Adrenal gland (tissue), 12 donors: Measurements from ENCODE around the gene SHF. TPM values are rescaled to one million over a fixed set of nuclear protein-coding genes. Genes with fewer than 3 reads are reported as not detected.
"Not testable (repeated sequence)": the region's sequence is repeated elsewhere in the genome, so short reads cannot be mapped to it uniquely, and the experiment has no call there.

Experiments used
- DNase-seq, 7 donors: peaks; one replicate each; pipeline ENCODE4 v3.0.0-alpha.2; 2019 to 2020
- H3K27ac ChIP-seq, 5 donors: fragments of 200-600 bp; sonication (generic) in 4 of 5; 1 replicate in 3 of 5; 2 replicates in 2 of 5; pipeline versions ENCODE4 v1.5.1 to v1.8.0; 2016 to 2020; ENCODE audit warnings: mild to moderate bottlenecking in 1 of 5
- H3K27me3 ChIP-seq: fragments of 200-600 bp; 2 replicates; pipeline ENCODE4 v1.8.0; 2021
- H3K36me3 ChIP-seq, 2 donors: fragments of 200-600 bp; replicated peaks in 1 of 2; 1 replicate in 1 of 2; 2 replicates in 1 of 2; pipeline versions ENCODE4 v1.5.1 to v1.8.0; 2018 to 2022
- H3K4me1 ChIP-seq, 2 donors: fragments of 200-600 bp; replicated peaks in 1 of 2; 1 replicate in 1 of 2; 2 replicates in 1 of 2; pipeline versions ENCODE4 v1.5.1 to v1.8.0; 2018 to 2021
- H3K4me3 ChIP-seq, 4 donors: fragments of 200-600 bp; sonication (generic) in 3 of 4; one replicate each; pipeline ENCODE4 v1.5.1; 2016 to 2018
- H3K9me3 ChIP-seq, 3 donors: fragments of 200-600 bp; sonication (generic) in 1 of 3; replicated peaks in 1 of 3; 1 replicate in 2 of 3; 2 replicates in 1 of 3; pipeline versions ENCODE4 v1.5.1 to v1.8.0; 2016 to 2021
- CTCF ChIP-seq, 6 experiments: fragments of 450-650 bp in 4 of 6; fragments of 200-600 bp in 2 of 6; sonication (generic) in 1 of 6; IDR thresholded peaks; 1 replicate in 5 of 6; 2 replicates in 1 of 6; pipeline versions ENCODE4 v1.5.1 to v1.8.0; 2016 to 2021; ENCODE audit warnings: antibody characterized with exemption in 6 of 6, mild to moderate bottlenecking in 2 of 6, moderate library complexity in 1 of 6
- POLR2A ChIP-seq, 2 donors: fragments of 450-650 bp; IDR thresholded peaks; one replicate each; pipeline ENCODE4 v1.6.1; 2017; ENCODE audit warnings: antibody characterized with exemption in 2 of 2, mild to moderate bottlenecking in 2 of 2, moderate library complexity in 1 of 2
- WGBS, 4 donors: extraction: QIAGEN DNeasy Blood & Tissue Kit in 2 of 4; methylation state at CpG; one replicate each; pipeline versions ENCODE4 v1.1.5 to v1.1.7; 2013 to 2017; 5-methylcytosine and 5-hydroxymethylcytosine counted together
- intact Hi-C, 2 donors: fragments of 100-400 bp; cut with DNase I; formaldehyde crosslinking; loops; one replicate each; pipeline versions ENCODE4 v1.14.1 to v1.15.0; 2022 to 2023
- polyA plus RNA-seq, 3 donors: library from polyadenylated mRNA; stranded (reverse); fragments of 200-250 nt in 2 of 3; fragments of 350-450 nt in 1 of 3; fragmentation: Illumina TruSeq in 1 of 3; extraction: RNeasy Lipid Tissue Mini Kit (QIAGEN cat#74804) in 1 of 3; gene quantifications; one replicate each; pipeline ENCODE4 v1.2.3, GENCODE V29; 2013 to 2014
- total RNA-seq, 9 donors: library from RNA; depleted of rRNA in 4 of 9; stranded (reverse); fragments of >200 nt in 4 of 9; fragments of 120-200 nt in 1 of 9; fragmentation: NEBNext Ultra II Directional in 1 of 9; extraction: Animal tissue kit (Norgen Biotek cat#: 25700) in 1 of 9; gene quantifications; one replicate each; pipeline versions ENCODE4 v1.1.0 to v1.2.4, GENCODE V29; 2013 to 2023
- donor health status: healthy with polysubstance abuse.
- donor health status: Bipolar disorder and iron deficiency.
- donor health status: DM: yes; HTN: yes; CAD: no.
- donor health status: DM: no; HTN: no; CAD: no.
- donor health status: DM: no; HTN: no; CAD: no.
- donor health status: DM: yes; HTN: yes; CAD: no.

Gene SHF
- total and polyA plus RNA-seq, 12 donors, result 3.2 to 30.0 (median 17.3) TPM

GRCh38 chr15:45136378-45136764 is 51.4 kb downstream of the SHF start:
- TF ChIP-seq CTCF (IDR thresholded peaks at IDR 0.05) (no peak), POLR2A (IDR thresholded peaks at IDR 0.05) (no peak)
- intact Hi-C loops, result no loop called here
- no peaks in the 10 kb centered on the region for H3K27me3 ChIP-seq
- H3K4me1 ChIP-seq, result peaks cover 0 to 12% of the 10 kb centered on the region in 2 donors
- no peak for DNase-seq
- H3K9me3 ChIP-seq, result no peaks in the 10 kb centered on the region
- no peaks in the 10 kb centered on the region for H3K36me3 ChIP-seq
- 22 to 29% (median 27%) methylated on average over 7 to 10 of the region's 10 CpGs for WGBS, 4 donors
- no peak overlapping the region for H3K27ac ChIP-seq
- H3K4me3 ChIP-seq, result no peak overlapping the region

DNA sequence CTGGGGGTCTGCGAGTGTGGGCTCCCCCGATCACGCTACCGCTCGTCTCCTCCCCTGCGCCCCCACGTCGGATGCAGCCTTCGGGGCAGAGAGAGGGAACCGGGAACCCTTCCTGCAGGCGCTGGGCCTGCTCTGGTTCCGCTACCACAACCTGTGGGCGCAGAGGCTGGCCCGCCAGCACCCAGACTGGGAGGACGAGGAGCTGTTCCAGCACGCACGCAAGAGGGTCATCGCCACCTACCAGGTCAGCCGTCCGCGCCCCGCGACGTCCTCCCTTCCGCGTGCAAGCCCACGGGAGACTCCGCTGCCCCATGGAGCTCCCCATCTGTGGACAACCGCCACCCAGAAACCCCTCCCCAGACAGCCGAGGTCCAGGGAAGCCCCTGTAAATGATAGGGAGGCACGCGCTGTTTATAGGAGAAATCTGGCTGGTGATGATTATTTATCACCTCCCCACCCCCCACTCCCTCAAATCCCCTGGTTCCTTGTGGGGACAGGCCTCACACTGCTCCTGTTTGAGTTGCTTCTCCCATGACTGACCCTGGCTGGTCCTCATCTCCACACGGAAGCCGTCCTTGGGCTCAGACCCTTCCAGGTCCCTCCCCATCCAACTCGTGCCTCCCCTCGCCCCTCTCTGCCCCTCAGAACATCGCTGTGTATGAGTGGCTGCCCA is 51.9 kb downstream of the SHF start:
- H3K36me3 ChIP-seq, H3K27ac ChIP-seq, intact Hi-C loops, H3K27me3 ChIP-seq, H3K4me3 ChIP-seq, H3K9me3 ChIP-seq, DNase-seq: not testable (repeated sequence)
- WGBS, 4 donors, result 7 to 21% (median 15%) methylated on average over 5 to 9 of the region's 37 CpGs
- peaks cover 0 to 12% of the 10 kb centered on the region in 2 donors for H3K4me1 ChIP-seq

- Histone ChIP-seq H3K27ac (no peak overlapping the region), H3K4me1 (peaks cover 0 to 13% of the 10 kb centered on the region in 2 donors), H3K9me3 (no peaks in the 10 kb centered on the region), H3K36me3 (no peaks in the 10 kb centered on the region), H3K4me3 (peak overlapping the region in 1 of 4 donors; percentile 27), H3K27me3 (peaks cover 2% of the 10 kb centered on the region)
- intact Hi-C loops, result no loop called here
- peak in 2 of 6 experiments; percentile 22 for TF ChIP-seq CTCF (IDR thresholded peaks at IDR 0.05)
- TF ChIP-seq POLR2A (IDR thresholded peaks at IDR 0.05), result no peak
- DNase-seq, result peak in 3 of 7 donors; percentile 50 to 57 (median 54)
- 8 to 22% (median 10%) methylated on average over 18 to 57 of the region's 57 CpGs; no CpG with 5 or more reads in 1 of the 4 donors for WGBS, 4 donors
These were observed 52.8 kb downstream of the SHF start for GRCh38 chr15:45134682-45135604.

GRCh38 chr15:45134046-45134445 is 53.7 kb downstream of the SHF start:
- DNase-seq, result no peak
- Histone ChIP-seq H3K27ac (no peak overlapping the region), H3K4me3 (no peak overlapping the region), H3K9me3 (no peaks in the 10 kb centered on the region), H3K4me1 (peaks cover 0 to 21% of the 10 kb centered on the region in 2 donors), H3K27me3 (peaks cover 10% of the 10 kb centered on the region), H3K36me3 (no peaks in the 10 kb centered on the region)
- TF ChIP-seq CTCF (IDR thresholded peaks at IDR 0.05) (no peak), POLR2A (IDR thresholded peaks at IDR 0.05) (no peak)
- WGBS, 4 donors, result 87 to 94% (median 92%) methylated on average over 4 to 7 of the region's 7 CpGs
- intact Hi-C loops, result no loop called here
